OCI-LY7 (cell line): ENCODE measurements around the gene NFIA. TPM values are rescaled to one million over a fixed set of nuclear protein-coding genes. Genes with fewer than 3 reads are reported as not detected.

Source experiments
- BruUV-seq: library from RNA; stranded (reverse); fragments of 400-500 nt; replicated peaks from 2 replicates; lab custom pipeline; 2021; lab: Mats Ljungman, UMichigan
- CTCF ChIA-PET: fragments of 300-600 bp; sonication (Branson Sonifier 250); formaldehyde crosslinking; loops from one replicate; lab custom pipeline; 2022; ENCODE audit warnings: antibody characterized with exemption; ENCODE audit not compliant: unreplicated experiment; lab: Charles Lee
- POLR2A ChIA-PET: fragments of 300-600 bp; sonication (Branson Sonifier 250); formaldehyde crosslinking; loops from one replicate; lab custom pipeline; 2022; ENCODE audit warnings: antibody characterized with exemption; lab: Charles Lee
- DNase-seq: peaks from one replicate; pipeline ENCODE4 v3.0.0-alpha.2; 2015; ENCODE audit warnings: low spot score
- H2AFZ ChIP-seq: fragments of 200-600 bp; sonication (generic), shearing (Covaris generic); 2 replicates; pipeline ENCODE4 v1.6.1; 2014; ENCODE audit warnings: mild to moderate bottlenecking, antibody characterized with exemption, low read length, moderate library complexity
- H3K27ac ChIP-seq: fragments of 200-600 bp; sonication (generic); 2 replicates; pipeline ENCODE4 v1.5.1; 2014; ENCODE audit warnings: mixed run types, low read depth, mild to moderate bottlenecking, moderate library complexity, low read length, inconsistent platforms; ENCODE audit not compliant: poor library complexity, severe bottlenecking
- H3K36me3 ChIP-seq: fragments of 200-600 bp; sonication (generic); 2 replicates; pipeline ENCODE4 v1.6.1; 2014; ENCODE audit warnings: mild to moderate bottlenecking, antibody characterized with exemption, low read length, moderate library complexity, mixed read lengths; ENCODE audit not compliant: insufficient read depth
- H3K4me1 ChIP-seq: fragments of 200-600 bp; sonication (generic); 2 replicates; pipeline ENCODE4 v1.5.1; 2014; ENCODE audit warnings: mild to moderate bottlenecking, low read length; ENCODE audit not compliant: insufficient read depth, poor library complexity, severe bottlenecking
- H3K4me2 ChIP-seq: fragments of 200-600 bp; sonication (generic); 2 replicates; pipeline ENCODE4 v1.6.1; 2014; ENCODE audit warnings: mild to moderate bottlenecking, low read length
- H3K4me3 ChIP-seq: fragments of 200-600 bp; sonication (generic); 2 replicates; pipeline ENCODE4 v1.5.1; 2014; ENCODE audit warnings: mild to moderate bottlenecking, low read depth, low read length; ENCODE audit not compliant: poor library complexity, severe bottlenecking
- H3K79me2 ChIP-seq: fragments of 200-600 bp; sonication (generic); 2 replicates; pipeline ENCODE4 v1.6.1; 2016; ENCODE audit warnings: low read depth, mild to moderate bottlenecking, low read length, moderate library complexity, mixed read lengths; ENCODE audit not compliant: insufficient read depth
- H3K9me2 ChIP-seq: fragments of 200-600 bp; sonication (generic); 2 replicates; pipeline ENCODE4 v1.6.1; 2016; ENCODE audit warnings: mild to moderate bottlenecking, low read length, mixed read lengths; ENCODE audit not compliant: insufficient read depth
- H3K9me3 ChIP-seq: fragments of 200-600 bp; sonication (generic); 2 replicates; pipeline ENCODE4 v1.6.1; 2014; ENCODE audit warnings: mild to moderate bottlenecking, mixed run types, low read length, mixed read lengths
- H4K20me1 ChIP-seq: fragments of 200-600 bp; sonication (generic); 2 replicates; pipeline ENCODE4 v1.6.1; 2014; ENCODE audit warnings: mild to moderate bottlenecking, antibody characterized with exemption, low read length, moderate library complexity, mixed read lengths; ENCODE audit not compliant: insufficient read depth
- CTCF ChIP-seq: fragments of 200-600 bp; sonication (generic); conservative IDR thresholded peaks from 2 replicates; pipeline ENCODE4 v1.5.1; 2014; ENCODE audit warnings: mild to moderate bottlenecking, antibody characterized with exemption, low read length, moderate library complexity, mixed read lengths
- EZH2phosphoT487 ChIP-seq: fragments of 200-600 bp; sonication (generic); IDR thresholded peaks from 2 replicates; pipeline ENCODE4 v1.6.1; 2018; ENCODE audit warnings: low read depth, borderline replicate concordance, mild to moderate bottlenecking, mixed run types, antibody characterized with exemption, low read length, moderate library complexity, mixed read lengths
- intact Hi-C: fragments of 100-400 bp; cut with micrococcal nuclease; formaldehyde crosslinking; loops from one replicate; pipeline ENCODE4 v1.10.0; 2022; ENCODE audit not compliant: unreplicated experiment
- total RNA-seq, 2 experiments: library from RNA; depleted of rRNA in 1 of 2; stranded (reverse); fragments of >200 nt in 1 of 2; shearing (Covaris generic) in 1 of 2; gene quantifications; 2 replicates each; pipeline ENCODE4 v1.2.3, GENCODE V29; 2014 to 2022

NFIA gene
- total RNA-seq, 2 experiments from 2014 or later, result 2.8 to 18.8 TPM

- ChIA-PET POLR2A (no interaction called here), CTCF (no interaction called here)
- Histone ChIP-seq H3K4me1 (no peaks in the 10 kb centered on the region), H3K9me2 (no peaks in the 10 kb centered on the region), H2AFZ (no peak overlapping the region), H3K4me3 (no peak overlapping the region), H3K27ac (no peak overlapping the region), H3K9me3 (no peaks in the 10 kb centered on the region), H3K79me2 (no peaks in the 10 kb centered on the region), H3K36me3 (no peaks in the 10 kb centered on the region), H3K4me2 (no peak overlapping the region), H4K20me1 (peaks cover 4% of the 10 kb centered on the region; the same call in 1 of the 2 replicates)
- intact Hi-C loops, result no loop called here
- BruUV-seq, result no TSS peak
- no peak for DNase-seq
- no peak for TF ChIP-seq EZH2phosphoT487
- no peak for TF ChIP-seq CTCF
Measured at GRCh38 chr1:61152469-61153105, 70.2 kb downstream of the NFIA start.

GRCh38 chr1:61156576-61157467, 74.5 kb downstream of the NFIA start:
- ChIA-PET CTCF (no interaction called here), POLR2A (interaction anchor here (0.7 to 1.2 kb wide), 4 partner anchors 9 to 22 kb away, joined by 3 to 4 read pairs (median 4); no protein-coding TSS in a partner anchor)
- H3K36me3 ChIP-seq, result no peaks in the 10 kb centered on the region
- no peak for DNase-seq
- TF ChIP-seq EZH2phosphoT487, result no peak
- no peak for TF ChIP-seq CTCF
- no peaks in the 10 kb centered on the region for H3K79me2 ChIP-seq
- no peak overlapping the region for H2AFZ ChIP-seq
- H4K20me1 ChIP-seq, result peaks cover 10% of the 10 kb centered on the region
- H3K9me3 ChIP-seq, result no peaks in the 10 kb centered on the region
- H3K4me1 ChIP-seq, result no peaks in the 10 kb centered on the region
- H3K4me3 ChIP-seq, result no peak overlapping the region
- intact Hi-C loops, result no loop called here
- BruUV-seq, result no TSS peak
- no peaks in the 10 kb centered on the region for H3K9me2 ChIP-seq
- no peak overlapping the region for H3K27ac ChIP-seq
- H3K4me2 ChIP-seq, result no peak overlapping the region
